Measurements from ENCODE around the gene HAGHL. TPM values are rescaled to one million over a fixed set of nuclear protein-coding genes. Genes with fewer than 3 reads are reported as not detected.

The HAGHL gene
- total RNA-seq, 2 donors from 2014 or later, result 7.7 to 10.1 TPM

DNA sequence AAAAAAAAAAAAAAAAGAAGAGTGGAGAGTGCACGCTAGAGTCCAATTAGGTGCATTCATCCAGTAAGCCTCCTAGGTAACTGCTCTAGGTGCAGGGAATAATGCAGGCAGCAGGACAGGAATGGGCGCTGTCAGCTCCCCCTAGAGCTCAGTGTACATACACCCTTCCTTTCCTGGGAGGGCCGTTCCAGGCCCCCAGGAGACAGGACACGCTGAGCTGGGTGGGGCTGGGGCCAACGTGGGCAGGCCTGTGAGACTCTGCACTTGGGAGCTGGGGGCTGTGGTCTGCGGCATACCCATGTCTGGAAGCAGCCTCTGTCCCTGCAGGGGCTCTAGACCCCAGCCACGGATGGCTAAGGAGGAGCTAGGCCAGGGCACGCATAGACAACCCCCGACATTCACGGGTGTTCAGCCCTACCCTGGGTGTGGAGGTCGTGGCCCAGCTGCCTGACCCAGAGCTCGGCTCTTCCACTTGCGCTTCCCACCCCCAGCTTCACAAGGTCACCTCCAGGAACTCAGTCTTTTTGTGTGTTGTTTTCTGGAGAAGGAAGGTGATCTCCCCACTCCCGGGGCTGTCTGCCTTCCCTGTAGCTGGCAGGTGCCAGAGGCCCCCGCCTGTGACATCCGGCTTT is 7.0 kb upstream of the HAGHL start:
- no peaks in the 10 kb centered on the region for H3K9me3 ChIP-seq
- whole genome bisulfite sequencing, result 11% methylated on average over 12 of the region's 16 CpGs
- intact Hi-C loops (cut with DNase I), result no loop called here
- peaks cover 25% of the 10 kb centered on the region for H3K4me1 ChIP-seq (replicated peaks)
- peak overlapping the region; percentile 61 to 79 for H3K4me3 ChIP-seq
- H3K36me3 ChIP-seq, result no peaks in the 10 kb centered on the region
- H3K27ac ChIP-seq, result no peak overlapping the region
- no peak for DNase-seq (ENCODE audit: low spot score)
- no peak for TF ChIP-seq POLR2AphosphoS5 (IDR thresholded peaks at IDR 0.05)
- TF ChIP-seq, protein P1, sequence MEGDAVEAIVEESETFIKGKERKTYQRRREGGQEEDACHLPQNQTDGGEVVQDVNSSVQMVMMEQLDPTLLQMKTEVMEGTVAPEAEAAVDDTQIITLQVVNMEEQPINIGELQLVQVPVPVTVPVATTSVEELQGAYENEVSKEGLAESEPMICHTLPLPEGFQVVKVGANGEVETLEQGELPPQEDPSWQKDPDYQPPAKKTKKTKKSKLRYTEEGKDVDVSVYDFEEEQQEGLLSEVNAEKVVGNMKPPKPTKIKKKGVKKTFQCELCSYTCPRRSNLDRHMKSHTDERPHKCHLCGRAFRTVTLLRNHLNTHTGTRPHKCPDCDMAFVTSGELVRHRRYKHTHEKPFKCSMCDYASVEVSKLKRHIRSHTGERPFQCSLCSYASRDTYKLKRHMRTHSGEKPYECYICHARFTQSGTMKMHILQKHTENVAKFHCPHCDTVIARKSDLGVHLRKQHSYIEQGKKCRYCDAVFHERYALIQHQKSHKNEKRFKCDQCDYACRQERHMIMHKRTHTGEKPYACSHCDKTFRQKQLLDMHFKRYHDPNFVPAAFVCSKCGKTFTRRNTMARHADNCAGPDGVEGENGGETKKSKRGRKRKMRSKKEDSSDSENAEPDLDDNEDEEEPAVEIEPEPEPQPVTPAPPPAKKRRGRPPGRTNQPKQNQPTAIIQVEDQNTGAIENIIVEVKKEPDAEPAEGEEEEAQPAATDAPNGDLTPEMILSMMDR (IDR thresholded peaks at IDR 0.05), result no peak
- TF ChIP-seq POLR2A (IDR thresholded peaks at IDR 0.05), result no peak
- H3K27me3 ChIP-seq (replicated peaks; ENCODE audit: insufficient read depth), result no peaks in the 10 kb centered on the region

DNA sequence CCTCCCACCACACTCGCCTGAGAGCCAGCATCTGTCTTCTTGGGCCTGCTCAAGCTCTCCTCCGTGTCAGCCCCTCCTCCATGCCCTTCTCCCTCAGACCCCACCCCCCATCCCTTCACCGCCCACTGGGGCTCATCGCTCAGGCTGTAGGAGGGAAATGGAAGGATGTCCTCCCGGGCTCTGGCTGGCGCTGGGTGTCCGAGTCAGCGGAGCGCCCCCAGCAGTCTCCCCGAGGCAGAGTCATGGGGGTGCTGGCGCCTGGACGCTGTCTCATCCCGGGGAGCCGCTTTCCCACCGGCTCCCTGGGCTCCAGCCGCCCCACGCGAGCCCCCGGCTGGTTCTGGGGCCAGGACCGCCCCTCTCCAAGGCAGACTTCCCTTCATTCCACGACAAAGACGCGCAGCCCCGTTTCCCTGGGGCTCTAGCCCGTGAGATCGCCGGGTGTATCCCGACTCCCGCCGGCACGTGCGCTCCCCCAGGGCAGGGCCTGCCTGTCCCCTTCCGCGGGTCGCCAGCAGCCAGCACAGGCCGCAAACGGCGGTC is 6.4 kb upstream of the HAGHL start:
- TF ChIP-seq, protein P1 (IDR thresholded peaks at IDR 0.05), result no peak
- no peak for TF ChIP-seq POLR2A (IDR thresholded peaks at IDR 0.05)
- TF ChIP-seq POLR2AphosphoS5 (IDR thresholded peaks at IDR 0.05), result no peak
- Histone ChIP-seq H3K4me1 (replicated peaks) (peaks cover 24% of the 10 kb centered on the region), H3K9me3 (no peaks in the 10 kb centered on the region), H3K36me3 (no peaks in the 10 kb centered on the region), H3K27ac (peak overlapping the region; percentile 51 to 76), H3K4me3 (peak overlapping the region; percentile 61 to 79), H3K27me3 (replicated peaks; ENCODE audit: insufficient read depth) (no peaks in the 10 kb centered on the region)
- intact Hi-C loops (cut with DNase I), result no loop called here
- 1% methylated on average over 13 of the region's 38 CpGs for WGBS
- no peak for DNase-seq (ENCODE audit: low spot score)

DNA sequence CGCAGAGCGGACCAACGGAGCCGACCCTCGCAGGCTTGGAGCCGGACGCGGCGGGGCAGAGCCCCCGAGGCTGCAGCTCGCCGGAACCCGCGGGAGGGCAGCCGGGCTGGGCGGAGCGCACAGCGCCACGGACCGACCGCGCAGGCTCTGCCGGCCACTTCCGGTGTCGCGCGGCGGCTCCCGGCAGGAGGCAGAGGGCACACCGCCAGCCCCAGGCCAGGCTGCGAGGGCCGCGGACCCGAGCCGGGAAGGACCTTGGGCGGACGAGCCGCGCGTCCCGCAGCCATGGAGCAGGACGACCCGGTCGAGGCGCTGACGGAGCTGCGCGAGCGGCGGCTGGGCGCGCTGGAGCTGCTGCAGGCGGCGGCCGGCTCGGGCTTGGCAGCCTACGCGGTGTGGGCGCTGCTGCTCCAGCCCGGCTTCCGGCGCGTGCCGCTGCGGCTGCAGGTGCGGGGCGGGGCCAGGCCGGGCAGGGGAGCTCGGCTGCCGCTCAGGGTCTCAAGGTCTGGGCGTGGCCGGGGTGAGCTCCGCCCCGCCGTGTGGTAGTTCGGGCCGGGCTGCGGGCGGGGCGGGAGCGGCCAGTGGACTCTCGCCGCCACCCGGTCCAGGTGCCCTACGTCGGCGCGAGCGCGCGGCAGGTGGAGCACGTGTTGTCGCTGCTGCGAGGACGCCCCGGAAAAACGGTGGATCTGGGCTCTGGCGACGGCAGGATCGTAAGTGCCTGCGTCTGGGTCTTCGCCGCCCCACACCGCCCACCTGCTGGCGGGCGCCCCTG is 5.7 kb upstream of the HAGHL start, which contains the start of gene ANTKMT:
Gene ANTKMT, plus strand, starts transcription at position 157 of the 775 bp plus-strand sequence. Its CDS starts 129 bp downstream, at position 286.
- peak; percentile 65 for DNase-seq (ENCODE audit: low spot score)
- no peak for TF ChIP-seq POLR2AphosphoS5 (IDR thresholded peaks at IDR 0.05)
- TF ChIP-seq POLR2A (IDR thresholded peaks at IDR 0.05), result peak; percentile 39
- TF ChIP-seq, protein P1 (IDR thresholded peaks at IDR 0.05), result peak in 2 of 4 experiments; percentile 49 to 56
- H3K9me3 ChIP-seq, result no peaks in the 10 kb centered on the region
- H3K27me3 ChIP-seq (replicated peaks; ENCODE audit: insufficient read depth), result no peaks in the 10 kb centered on the region
- peaks cover 18% of the 10 kb centered on the region for H3K4me1 ChIP-seq (replicated peaks)
- no peaks in the 10 kb centered on the region for H3K36me3 ChIP-seq
- intact Hi-C loops (cut with DNase I), result no loop called here
- peak within 1 kb of the TSS; percentile 61 to 79 for H3K4me3 ChIP-seq
- 17% methylated on average over 51 of the region's 106 CpGs for WGBS
- peak within 1 kb of the TSS; percentile 51 to 76 for H3K27ac ChIP-seq

DNA sequence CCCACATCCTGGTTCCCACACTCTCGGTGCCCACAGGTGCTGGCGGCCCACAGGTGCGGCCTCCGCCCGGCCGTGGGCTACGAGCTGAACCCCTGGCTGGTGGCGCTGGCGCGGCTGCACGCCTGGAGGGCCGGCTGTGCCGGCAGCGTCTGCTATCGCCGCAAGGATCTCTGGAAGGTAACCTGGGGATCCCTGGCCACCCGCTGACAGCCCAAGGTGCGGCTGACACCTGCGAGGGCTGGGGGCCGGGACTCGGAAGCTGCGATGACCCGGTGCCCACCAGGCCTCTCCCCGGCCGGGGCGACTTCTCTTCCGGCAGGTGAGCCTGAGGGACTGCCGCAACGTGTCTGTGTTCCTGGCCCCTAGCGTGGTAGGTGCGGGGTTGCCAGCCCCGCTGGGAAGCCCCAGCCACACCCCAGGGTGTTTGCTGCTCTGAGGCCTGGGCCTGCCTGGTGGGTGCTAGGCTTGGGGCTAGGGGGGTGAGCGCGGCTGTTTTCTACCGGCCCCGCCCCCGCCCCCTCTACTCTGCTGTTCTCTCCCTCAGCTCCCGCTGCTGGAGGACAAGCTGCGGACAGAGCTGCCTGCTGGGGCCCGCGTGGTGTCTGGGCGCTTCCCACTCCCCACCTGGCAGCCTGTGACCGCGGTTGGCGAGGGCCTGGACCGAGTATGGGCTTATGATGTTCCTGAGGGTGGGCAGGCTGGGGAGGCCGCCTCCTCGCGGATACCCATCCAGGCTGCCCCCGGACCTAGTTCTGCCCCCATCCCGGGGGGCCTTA is 5.0 kb upstream of the HAGHL start:
- Histone ChIP-seq H3K27ac (peak overlapping the region in 1 of 2 donors; percentile 76), H3K27me3 (replicated peaks; ENCODE audit: insufficient read depth) (no peaks in the 10 kb centered on the region), H3K4me1 (replicated peaks) (peaks cover 15% of the 10 kb centered on the region), H3K36me3 (no peaks in the 10 kb centered on the region), H3K9me3 (no peaks in the 10 kb centered on the region), H3K4me3 (peak overlapping the region; percentile 61 to 79)
- intact Hi-C loops (cut with DNase I), result no loop called here
- 89% methylated on average over 46 of the region's 51 CpGs for WGBS
- DNase-seq (ENCODE audit: low spot score), result no peak
- TF ChIP-seq, protein P1 (IDR thresholded peaks at IDR 0.05), result no peak
- TF ChIP-seq POLR2A (IDR thresholded peaks at IDR 0.05), result no peak
- no peak for TF ChIP-seq POLR2AphosphoS5 (IDR thresholded peaks at IDR 0.05)

Data from prostate gland (tissue), 2 donors.